ENCODE measurements around the gene ELK3.
A peak's percentile ranks its signal among the peaks of the same experiment; 100 is the strongest.
"Not testable (repeated sequence)": the region's sequence is repeated elsewhere in the genome, so short reads cannot be mapped to it uniquely, and the experiment has no call there.

Gene ELK3

DNA sequence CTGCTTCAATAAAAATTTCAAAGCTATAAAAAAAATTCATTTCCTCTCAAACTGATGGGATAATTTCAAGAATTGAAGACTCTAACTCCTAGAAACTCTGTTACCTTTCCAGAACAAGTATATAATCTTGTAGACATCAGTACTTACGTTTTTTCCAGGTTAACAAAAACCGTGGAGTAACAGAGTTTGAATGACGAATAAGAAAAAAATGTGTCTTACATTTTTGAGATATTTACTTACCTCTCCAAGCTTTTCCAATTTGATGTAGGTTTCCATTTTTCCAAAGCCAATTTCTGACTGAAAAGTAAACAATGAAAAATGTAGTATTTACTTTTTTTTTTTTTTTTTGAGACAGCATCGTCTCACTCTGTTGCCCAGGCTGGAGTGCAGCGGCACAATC is 105.9 kb downstream of the ELK3 start:
- FAIRE-seq = no peak

DNA sequence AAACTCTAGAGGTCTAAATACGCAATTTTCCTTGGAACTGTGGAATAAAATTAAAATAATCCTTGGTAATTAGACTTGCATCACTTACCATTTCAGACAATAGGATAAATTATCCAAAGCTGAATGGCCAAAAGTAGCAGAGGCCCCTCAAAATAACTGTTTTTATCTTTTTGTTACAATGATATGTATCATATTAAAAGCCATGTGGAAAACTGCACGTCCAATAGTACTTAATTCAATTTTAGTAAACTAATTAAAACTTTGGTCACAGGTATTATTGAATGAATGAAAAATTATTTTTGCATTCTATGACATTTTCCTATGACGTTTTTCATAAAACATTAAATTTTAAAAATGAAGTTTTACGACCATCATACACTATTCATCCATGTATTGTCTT is 107.6 kb downstream of the ELK3 start:
- DNase-seq (ENCODE audit: insufficient read length, low spot score) (no peak), FAIRE-seq (no peak)

More for the DNA sequence above, 105.9 kb downstream of the ELK3 start:
- no peak for DNase-seq (ENCODE audit: insufficient read length, low spot score)

DNA sequence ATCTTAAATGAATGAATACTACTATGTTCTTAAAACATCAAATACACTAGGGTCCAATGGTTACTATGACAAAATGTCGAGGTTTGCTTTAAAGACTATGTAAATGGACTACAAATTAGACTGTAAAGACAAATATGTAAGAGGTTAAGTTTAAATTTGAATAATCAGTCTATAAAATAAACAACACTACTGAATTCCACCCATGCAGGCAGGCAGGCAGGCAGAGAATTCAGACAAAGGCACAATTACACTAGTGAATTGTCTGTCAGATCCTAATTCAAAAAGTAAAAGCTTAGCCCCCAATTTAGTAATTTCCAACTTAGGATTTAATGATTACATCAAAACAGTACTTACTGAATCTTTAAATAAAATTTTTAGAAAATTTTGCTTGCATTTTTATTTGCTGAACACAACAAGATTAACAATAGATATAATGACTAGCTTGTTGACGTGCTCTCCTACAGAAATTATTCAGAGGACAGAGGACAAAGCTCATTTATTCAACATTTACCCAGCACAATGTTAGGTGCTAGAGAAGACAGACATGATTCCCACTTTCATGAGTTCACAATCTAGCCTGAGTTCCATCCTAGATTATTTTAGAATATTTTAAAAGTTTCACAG is 108.6 kb downstream of the ELK3 start:
- FAIRE-seq (peak; percentile 48), DNase-seq (ENCODE audit: insufficient read length, low spot score) (no peak)

DNA sequence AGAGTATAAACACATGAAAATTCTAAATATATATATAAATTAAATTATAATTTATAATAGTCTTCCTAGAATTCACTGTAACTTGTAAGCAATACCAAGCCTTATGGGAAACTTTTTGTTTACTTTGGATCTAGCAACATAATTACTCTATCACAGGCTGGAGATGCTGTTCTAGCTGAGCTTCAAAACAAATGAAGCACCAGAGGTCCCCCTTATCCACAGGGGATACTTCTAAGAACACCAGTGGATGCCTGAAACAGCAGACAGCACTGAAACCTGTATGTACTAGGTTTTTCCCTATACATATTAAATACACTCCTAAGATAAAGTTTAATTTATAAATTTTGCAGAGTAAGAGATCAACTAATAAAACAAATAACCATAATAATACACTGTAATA is 109.5 kb downstream of the ELK3 start:
- no peak for DNase-seq (ENCODE audit: insufficient read length, low spot score)
- FAIRE-seq = no peak

DNA sequence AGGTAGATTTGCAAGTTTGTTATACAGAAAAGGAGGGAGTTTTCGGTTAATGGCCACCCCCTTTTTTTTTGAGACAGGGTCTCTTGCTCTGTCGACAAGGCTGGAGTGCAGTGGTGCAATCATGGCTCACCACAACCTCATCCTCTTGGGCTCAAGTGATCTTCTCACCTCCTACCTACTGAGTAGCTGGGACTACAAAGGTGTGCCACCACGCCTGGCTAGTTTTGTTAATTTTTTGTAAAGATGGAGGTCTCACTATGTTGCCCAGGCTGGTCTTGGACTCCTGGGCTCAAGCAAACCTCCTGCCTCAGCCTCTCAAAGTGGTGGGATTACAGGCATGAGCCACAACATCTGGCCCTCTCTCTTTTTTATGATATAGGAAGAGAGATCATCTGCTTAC is 111.5 kb downstream of the ELK3 start:
- DNase-seq (ENCODE audit: insufficient read length, low spot score) = no peak
- peak; percentile 14 for FAIRE-seq

DNA sequence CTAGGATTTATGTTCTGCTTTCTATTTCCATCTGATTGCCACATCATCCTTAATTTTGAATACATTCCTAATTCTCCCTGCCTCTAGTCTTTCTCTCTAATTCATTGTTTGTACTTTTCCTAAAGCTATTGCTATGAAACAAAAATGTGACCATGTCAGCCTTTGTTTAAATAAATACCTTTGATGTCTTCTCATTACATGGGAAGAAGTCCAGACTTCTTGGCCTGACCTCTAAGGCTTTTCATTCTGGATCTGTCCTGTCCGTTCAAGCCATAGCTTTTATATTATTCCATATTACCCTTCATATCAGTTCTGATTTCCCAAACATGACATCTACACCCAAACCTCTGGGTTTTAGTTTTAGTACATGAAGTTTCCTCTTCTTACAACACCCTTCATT is 114.7 kb downstream of the ELK3 start:
- no peak for FAIRE-seq
- no peak for DNase-seq (ENCODE audit: insufficient read length, low spot score)

DNA sequence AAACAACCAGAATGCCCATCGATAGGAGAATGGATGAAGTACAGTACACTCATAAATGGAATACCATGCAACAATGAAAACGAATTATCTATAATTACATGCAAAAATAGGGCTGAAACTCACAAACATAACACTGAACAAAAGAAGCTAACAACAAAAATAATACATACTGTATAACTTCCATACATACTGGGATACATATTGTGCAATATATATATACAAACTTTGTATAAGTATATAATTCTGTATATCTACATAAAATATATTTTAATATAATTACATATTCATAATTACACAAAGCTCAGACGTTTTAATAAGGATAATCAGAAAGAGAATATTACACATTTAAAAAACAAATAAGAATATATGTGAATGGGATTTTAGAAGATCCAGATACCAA is 115.9 kb downstream of the ELK3 start:
- no peak for DNase-seq (ENCODE audit: insufficient read length, low spot score)
- no peak for FAIRE-seq

DNA sequence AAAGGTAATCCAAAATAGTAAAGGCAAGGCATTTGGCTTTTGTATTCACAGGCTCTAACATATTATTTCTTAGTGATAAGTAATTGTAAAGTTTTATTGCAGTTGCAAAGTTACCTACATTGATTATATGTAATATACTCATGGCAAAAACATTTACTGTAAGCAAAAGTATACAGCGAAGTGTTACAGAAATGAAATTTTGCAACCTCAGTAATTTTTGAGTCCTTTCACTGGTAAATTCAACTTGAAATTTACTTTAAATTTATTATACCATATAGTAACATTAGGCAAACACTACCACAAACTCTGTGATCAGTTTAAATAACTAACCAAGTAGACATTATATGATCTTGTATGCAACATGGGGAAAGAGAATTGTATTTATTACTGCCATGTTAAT is 117.0 kb downstream of the ELK3 start:
- DNase-seq (ENCODE audit: insufficient read length, low spot score) (no peak), FAIRE-seq (no peak)

DNA sequence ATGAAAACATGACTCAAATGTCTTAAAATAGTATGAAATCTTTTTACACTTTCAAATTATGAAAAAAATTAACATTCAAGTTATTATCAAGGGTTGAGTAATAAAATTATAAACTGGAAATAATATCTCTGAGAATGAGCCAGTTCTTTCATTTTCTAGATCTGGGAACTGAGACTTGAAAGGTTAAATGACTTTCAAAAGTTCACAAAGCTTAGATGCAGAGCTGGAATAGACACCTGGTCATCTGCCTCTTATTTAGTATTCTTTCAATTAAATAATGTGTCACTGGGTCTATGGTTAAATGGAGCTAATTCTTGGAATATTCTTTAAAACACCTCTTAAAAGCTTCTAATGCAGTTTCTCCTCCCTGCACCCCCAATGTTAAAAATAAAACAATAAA is 119.4 kb downstream of the ELK3 start:
- FAIRE-seq (peak; percentile 82), DNase-seq (ENCODE audit: insufficient read length, low spot score) (no peak)

DNA sequence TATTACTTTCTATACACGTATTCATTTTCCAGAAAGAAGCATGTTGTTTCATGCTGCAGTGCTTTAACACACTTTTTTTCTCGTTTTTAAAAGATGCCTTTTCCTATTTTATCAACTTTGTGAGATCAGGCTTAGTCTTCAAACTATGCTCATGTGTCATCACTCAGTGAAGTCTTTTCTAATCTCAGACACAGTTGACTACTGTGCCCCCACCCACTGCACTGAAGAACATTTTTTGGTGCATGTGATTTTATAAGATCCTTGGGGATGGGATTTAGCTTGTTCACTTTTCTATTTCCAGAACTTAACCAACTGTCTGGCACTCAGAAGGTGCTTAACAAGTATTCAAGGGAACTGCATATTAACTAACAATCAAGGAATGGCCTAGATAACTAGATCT is 120.5 kb downstream of the ELK3 start:
- no peak for DNase-seq (ENCODE audit: insufficient read length, low spot score)
- peak; percentile 49 for FAIRE-seq

DNA sequence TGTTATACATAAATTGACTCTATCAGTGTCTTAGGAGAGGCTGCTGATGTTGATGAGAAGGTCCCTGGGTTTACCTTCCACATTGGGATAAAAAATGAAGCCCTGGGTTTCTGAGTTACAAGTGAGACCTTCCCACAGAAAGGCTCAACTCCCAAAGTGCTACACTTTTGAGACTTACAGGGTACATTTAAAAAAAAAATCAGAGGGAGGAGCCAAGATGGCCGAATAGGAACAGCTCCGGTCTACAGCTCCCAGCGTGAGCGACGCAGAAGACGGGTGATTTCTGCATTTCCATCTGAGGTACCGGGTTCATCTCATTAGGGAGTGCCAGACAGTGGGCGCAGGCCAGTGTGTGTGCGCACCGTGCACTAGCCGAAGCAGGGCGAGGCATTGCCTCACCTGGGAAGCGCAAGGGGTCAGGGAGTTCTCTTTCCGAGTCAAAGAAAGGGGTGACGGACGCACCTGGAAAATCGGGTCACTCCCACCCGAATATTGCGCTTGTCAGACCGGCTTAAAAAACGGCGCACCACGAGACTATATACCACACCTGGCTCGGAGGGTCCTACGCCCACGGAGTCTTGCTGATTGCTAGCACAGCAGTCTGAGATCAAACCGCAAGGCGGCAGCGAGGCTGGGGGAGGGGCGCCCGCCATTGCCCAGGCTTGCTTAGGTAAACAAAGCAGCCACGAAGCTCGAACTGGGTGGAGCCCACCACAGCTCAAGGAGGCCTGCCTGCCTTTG is 121.7 kb downstream of the ELK3 start:
- not testable (repeated sequence) for FAIRE-seq; DNase-seq (ENCODE audit: insufficient read length, low spot score)

DNA sequence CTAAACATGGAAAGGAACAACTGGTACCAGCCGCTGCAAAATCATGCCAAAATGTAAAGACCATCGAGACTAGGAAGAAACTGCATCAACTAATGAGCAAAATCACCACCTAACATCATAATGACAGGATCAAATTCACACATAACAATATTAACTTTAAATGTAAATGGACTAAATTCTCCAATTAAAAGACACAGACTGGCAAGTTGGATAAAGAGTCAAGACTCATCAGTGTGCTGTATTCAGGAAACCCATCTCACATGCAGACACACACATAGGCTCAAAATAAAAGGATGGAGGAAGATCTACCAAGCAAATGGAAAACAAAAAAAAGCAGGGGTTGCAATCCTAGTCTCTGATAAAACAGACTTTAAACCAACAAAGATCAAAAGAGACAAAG is 123.6 kb downstream of the ELK3 start:
- not testable (repeated sequence) for FAIRE-seq; DNase-seq (ENCODE audit: insufficient read length, low spot score)

Data from GM19239 (cell line).